Stomach (tissue), 9 donors: ENCODE results near the gene ERF. TPM values are rescaled to one million over a fixed set of nuclear protein-coding genes. Genes with fewer than 3 reads are reported as not detected.

ENCODE experiments used
- DNase-seq, 2 donors: peaks; one replicate each; pipeline versions ENCODE4 v3.0.0 to v3.0.0-alpha.2; 2013 to 2019
- H3K27ac ChIP-seq, 5 donors: fragments of 200-600 bp in 4 of 5; sonication (generic) in 4 of 5; one replicate each; pipeline ENCODE4 v1.5.1; 2013 to 2019; ENCODE audit warnings: mild to moderate bottlenecking in 1 of 5, moderate library complexity in 1 of 5
- H3K27me3 ChIP-seq, 3 donors: fragments of 200-600 bp; sonication (generic); one replicate each; pipeline ENCODE4 v1.5.1; 2017 to 2019; ENCODE audit warnings: mixed run types in 1 of 3
- H3K36me3 ChIP-seq, 4 donors: fragments of 200-600 bp; sonication (generic); 1 replicate in 3 of 4; 2 replicates in 1 of 4; pipeline ENCODE4 v1.5.1; 2016 to 2019
- H3K4me1 ChIP-seq, 4 donors: fragments of 200-600 bp; sonication (generic); one replicate each; pipeline ENCODE4 v1.5.1; 2016 to 2019
- H3K4me3 ChIP-seq, 4 donors: fragments of 200-600 bp; sonication (generic) in 3 of 4; one replicate each; pipeline ENCODE4 v1.5.1; 2016 to 2019; ENCODE audit warnings: mild to moderate bottlenecking in 1 of 4
- H3K9me3 ChIP-seq, 4 donors: fragments of 200-600 bp; sonication (generic); one replicate each; pipeline ENCODE4 v1.5.1; 2016 to 2019
- EP300 ChIP-seq: sonication (generic); formaldehyde crosslinking; IDR thresholded peaks from one replicate; pipeline ENCODE4 v1.6.1; 2017; ENCODE audit warnings: antibody characterized with exemption
- POLR2A ChIP-seq, 4 donors: fragments of 450-650 bp; IDR thresholded peaks; one replicate each; pipeline ENCODE4 v1.6.1; 2016; ENCODE audit warnings: antibody characterized with exemption in 4 of 4, control low read depth in 2 of 4, mild to moderate bottlenecking in 1 of 4, moderate library complexity in 1 of 4
- POLR2AphosphoS5 ChIP-seq, 3 donors: sonication (generic); formaldehyde crosslinking; IDR thresholded peaks; one replicate each; pipeline ENCODE4 v1.6.1; 2016; ENCODE audit warnings: antibody characterized with exemption in 3 of 3
- WGBS, 5 donors: extraction: QIAGEN DNeasy Blood & Tissue Kit in 3 of 5; methylation state at CpG; one replicate each; pipeline versions ENCODE4 v1.1.5 to v1.1.7; 2013 to 2018; 5-methylcytosine and 5-hydroxymethylcytosine counted together
- intact Hi-C: fragments of 100-400 bp; cut with DNase I; formaldehyde crosslinking; loops from one replicate; pipeline ENCODE4 v1.15.1; 2023; ENCODE audit warnings: low total_unique reads
- polyA plus RNA-seq, 3 donors: library from polyadenylated mRNA; stranded (reverse); fragments of 200-250 nt; gene quantifications; one replicate each; pipeline ENCODE4 v1.2.3, GENCODE V29; 2013
- total RNA-seq, 5 donors: library from RNA; depleted of rRNA; stranded (reverse); fragments of >200 nt; gene quantifications; one replicate each; pipeline versions ENCODE4 v1.1.0 to v1.2.3, GENCODE V29; 2014 to 2016
- TF ChIP-seq, protein P1 (sequence below), 7 experiments: fragments of 450-650 bp in 4 of 7; fragments of 200-600 bp in 3 of 7; sonication (generic) in 3 of 7; IDR thresholded peaks; one replicate each; pipeline ENCODE4 v1.5.1; 2016 to 2019; ENCODE audit warnings: antibody characterized with exemption in 7 of 7, control low read depth in 2 of 7, mild to moderate bottlenecking in 1 of 7
- donor health status: healthy with polysubstance abuse.
- donor health status: Bipolar disorder and iron deficiency.
- donor health status: healthy.

Gene ERF
- total and polyA plus RNA-seq, 8 donors: 11.6 to 118 (median 30.8) TPM

DNA sequence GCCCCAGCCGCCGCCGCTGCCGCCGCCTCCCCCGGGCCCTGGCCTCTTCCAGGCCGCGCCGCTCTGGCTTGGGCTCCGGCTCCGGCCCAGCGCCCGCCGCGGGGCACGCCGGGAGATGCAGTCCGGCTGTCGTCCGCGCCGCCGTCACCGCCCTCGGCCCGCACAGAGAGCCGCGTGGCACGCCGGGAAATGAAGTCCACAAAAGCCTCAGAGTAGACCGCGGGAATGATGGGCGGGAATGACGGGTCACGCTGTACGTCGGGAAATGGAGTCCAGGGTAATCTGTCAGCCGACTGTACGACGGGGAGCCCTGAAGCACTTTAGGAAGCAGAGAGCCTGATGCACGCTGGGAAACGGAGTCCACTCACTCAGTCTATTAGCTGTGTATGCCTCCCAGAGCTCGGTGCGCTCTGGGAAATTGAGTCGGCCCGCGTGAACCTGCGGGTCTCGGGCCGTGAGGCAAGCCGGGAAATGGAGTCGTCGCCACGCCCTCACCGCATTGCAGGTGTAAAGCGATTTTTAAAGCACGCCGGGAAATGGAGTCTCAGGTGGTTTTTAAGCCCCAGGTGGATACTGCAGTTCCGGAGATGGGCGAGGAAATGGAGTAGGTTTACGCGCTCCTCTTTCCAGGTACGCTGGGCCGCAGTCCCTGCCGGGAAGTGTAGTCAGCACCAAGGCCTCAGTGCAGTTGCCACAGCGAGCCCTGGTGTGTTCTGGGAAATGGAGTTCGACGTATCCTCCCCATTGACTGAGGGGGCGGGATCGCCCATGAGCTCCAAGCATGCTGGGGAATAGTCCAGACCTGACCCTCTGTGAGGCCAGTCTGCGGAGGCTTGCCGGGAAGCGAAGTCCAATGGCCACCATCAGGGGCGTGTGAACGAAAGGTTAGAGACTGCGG lies 12.2 kb downstream of the ERF start, which contains the start of gene GSK3A:
TSS of gene GSK3A (minus strand) at position 91 of the 898 bp plus-strand sequence. CDS start 137 bp downstream, outside the sequence.
- H3K9me3 ChIP-seq: no peaks in the 10 kb centered on the region
- H3K4me3 ChIP-seq: peak within 1 kb of the TSS; percentile 88 to 96 (median 92)
- peak within 1 kb of the TSS; percentile 88 to 97 (median 94) for H3K27ac ChIP-seq
- peaks cover 7 to 35% (median 16%) of the 10 kb centered on the region in 4 donors for H3K36me3 ChIP-seq
- TF ChIP-seq, protein P1, sequence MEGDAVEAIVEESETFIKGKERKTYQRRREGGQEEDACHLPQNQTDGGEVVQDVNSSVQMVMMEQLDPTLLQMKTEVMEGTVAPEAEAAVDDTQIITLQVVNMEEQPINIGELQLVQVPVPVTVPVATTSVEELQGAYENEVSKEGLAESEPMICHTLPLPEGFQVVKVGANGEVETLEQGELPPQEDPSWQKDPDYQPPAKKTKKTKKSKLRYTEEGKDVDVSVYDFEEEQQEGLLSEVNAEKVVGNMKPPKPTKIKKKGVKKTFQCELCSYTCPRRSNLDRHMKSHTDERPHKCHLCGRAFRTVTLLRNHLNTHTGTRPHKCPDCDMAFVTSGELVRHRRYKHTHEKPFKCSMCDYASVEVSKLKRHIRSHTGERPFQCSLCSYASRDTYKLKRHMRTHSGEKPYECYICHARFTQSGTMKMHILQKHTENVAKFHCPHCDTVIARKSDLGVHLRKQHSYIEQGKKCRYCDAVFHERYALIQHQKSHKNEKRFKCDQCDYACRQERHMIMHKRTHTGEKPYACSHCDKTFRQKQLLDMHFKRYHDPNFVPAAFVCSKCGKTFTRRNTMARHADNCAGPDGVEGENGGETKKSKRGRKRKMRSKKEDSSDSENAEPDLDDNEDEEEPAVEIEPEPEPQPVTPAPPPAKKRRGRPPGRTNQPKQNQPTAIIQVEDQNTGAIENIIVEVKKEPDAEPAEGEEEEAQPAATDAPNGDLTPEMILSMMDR (IDR thresholded peaks at IDR 0.05): no peak
- no peak for TF ChIP-seq EP300
- peak in 2 of 4 donors; percentile 57 to 76 for TF ChIP-seq POLR2A (IDR thresholded peaks at IDR 0.05)
- TF ChIP-seq POLR2AphosphoS5 (IDR thresholded peaks at IDR 0.05): peak; percentile 93 to 99 (median 98)
- DNase-seq: peak; percentile 98 to 99
- intact Hi-C loops: no loop called here
- 0% methylated on average over 44 to 76 of the region's 76 CpGs for WGBS, 5 donors
- no peaks in the 10 kb centered on the region for H3K27me3 ChIP-seq
- H3K4me1 ChIP-seq: peaks cover 31 to 73% (median 59%) of the 10 kb centered on the region in 4 donors

DNA sequence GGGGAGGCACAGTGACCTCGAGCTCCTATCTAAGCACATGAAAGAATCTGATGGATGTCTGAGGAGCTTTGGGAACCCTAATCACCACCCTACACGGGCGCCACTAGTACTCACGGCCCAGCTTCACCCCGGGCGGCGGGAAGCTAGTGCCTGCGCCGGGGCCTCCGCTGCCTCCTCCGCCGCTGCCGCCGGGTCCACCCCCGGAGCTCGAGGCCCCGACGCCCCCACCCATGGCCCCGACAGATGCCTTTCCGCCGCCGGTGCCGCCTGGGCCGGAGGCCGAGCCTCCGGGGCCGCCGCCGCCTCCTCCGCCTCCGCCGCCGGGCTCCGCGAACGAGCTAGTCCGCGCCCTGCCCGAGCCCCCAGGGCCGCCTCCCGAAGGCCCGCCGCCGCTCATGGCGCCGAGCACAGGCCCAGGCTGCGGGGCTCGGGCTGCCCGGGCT lies 12.8 kb downstream of the ERF start:
- peaks cover 31 to 68% (median 58%) of the 10 kb centered on the region in 4 donors for H3K4me1 ChIP-seq
- DNase-seq: no peak
- peaks cover 7 to 35% (median 21%) of the 10 kb centered on the region in 4 donors for H3K36me3 ChIP-seq
- peak overlapping the region; percentile 88 to 97 (median 94) for H3K27ac ChIP-seq
- TF ChIP-seq POLR2AphosphoS5 (IDR thresholded peaks at IDR 0.05): no peak
- TF ChIP-seq, protein P1 (IDR thresholded peaks at IDR 0.05): no peak
- no peak for TF ChIP-seq EP300
- TF ChIP-seq POLR2A (IDR thresholded peaks at IDR 0.05): no peak
- H3K4me3 ChIP-seq: peak overlapping the region; percentile 88 to 96 (median 92)
- 1% methylated on average over 14 to 49 of the region's 49 CpGs for WGBS, 5 donors
- intact Hi-C loops: no loop called here
- H3K27me3 ChIP-seq: no peaks in the 10 kb centered on the region
- no peaks in the 10 kb centered on the region for H3K9me3 ChIP-seq

DNA sequence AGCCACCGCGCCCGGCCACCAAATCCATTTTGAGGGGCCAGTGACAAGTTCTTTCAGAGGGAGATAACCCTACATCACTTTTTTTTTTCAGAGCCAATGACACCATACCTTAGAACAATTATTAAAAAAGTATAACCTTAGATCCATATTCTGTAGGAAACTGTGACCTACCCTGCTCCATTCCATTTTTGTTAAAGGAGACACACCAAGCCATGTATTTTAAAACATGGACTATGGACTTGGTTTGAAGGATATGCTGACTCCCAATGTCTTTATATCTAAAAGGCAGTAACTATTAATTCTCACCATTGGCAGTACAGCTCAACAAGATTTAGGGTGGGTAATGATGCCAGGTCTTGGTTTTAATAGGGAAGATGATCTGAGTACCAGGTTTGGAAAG lies 13.6 kb downstream of the ERF start:
- Histone ChIP-seq H3K27ac (peak overlapping the region in 3 of 5 donors; percentile 91 to 97 (median 94)), H3K27me3 (no peaks in the 10 kb centered on the region), H3K4me1 (peaks cover 28 to 60% (median 50%) of the 10 kb centered on the region in 4 donors), H3K4me3 (peak overlapping the region; percentile 88 to 96 (median 92)), H3K9me3 (no peaks in the 10 kb centered on the region), H3K36me3 (peaks cover 15 to 39% (median 29%) of the 10 kb centered on the region in 4 donors)
- no peak for DNase-seq
- WGBS, 5 donors: 97 to 100% (median 98%) methylated on average over 3 of the region's 3 CpGs
- TF ChIP-seq POLR2AphosphoS5 (IDR thresholded peaks at IDR 0.05) (no peak), EP300 (no peak), POLR2A (IDR thresholded peaks at IDR 0.05) (no peak)
- TF ChIP-seq, protein P1 (IDR thresholded peaks at IDR 0.05): no peak
- intact Hi-C loops: no loop called here

DNA sequence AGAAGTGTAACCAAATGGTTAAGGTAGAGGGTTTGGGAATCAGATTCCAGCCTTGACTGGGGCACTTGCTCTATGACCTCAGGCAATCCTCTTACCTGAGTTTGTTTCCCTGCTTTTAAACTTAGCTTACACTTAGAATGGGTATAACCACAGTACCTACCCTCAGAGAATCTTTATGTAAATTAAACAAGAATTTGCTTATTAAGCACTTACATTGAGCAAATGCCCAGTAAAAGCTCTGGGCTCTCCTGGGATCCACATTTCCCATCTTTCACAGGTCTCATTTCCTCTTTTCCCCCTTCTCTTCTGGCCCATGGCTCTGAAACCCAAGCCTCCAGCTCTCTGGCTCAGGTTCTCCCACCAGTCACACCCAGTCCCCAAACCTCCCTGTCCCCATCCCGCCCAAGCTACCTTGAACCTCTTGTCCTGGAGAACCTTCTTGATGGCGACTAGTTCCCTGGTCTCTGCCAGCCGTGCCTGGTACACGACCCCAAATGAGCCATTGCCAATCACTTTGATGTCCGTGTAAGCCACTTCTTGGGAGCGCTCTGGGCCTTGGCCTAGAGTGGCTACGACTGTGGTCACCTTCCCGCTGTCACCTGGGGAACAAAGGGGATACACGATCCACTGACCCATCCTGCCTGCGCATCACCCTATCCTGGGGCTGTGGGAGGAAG lies 15.2 kb downstream of the ERF start:
- H3K27me3 ChIP-seq: no peaks in the 10 kb centered on the region
- peaks cover 31 to 55% (median 45%) of the 10 kb centered on the region in 4 donors for H3K36me3 ChIP-seq
- intact Hi-C loops: loop anchor here (5.0 kb wide), 1 partner anchor 277 kb away; no protein-coding TSS in a partner anchor
- H3K4me1 ChIP-seq: peaks cover 19 to 47% (median 39%) of the 10 kb centered on the region in 4 donors
- WGBS, 5 donors: 88 to 93% (median 90%) methylated on average over 9 to 10 of the region's 10 CpGs
- no peak for DNase-seq
- TF ChIP-seq, protein P1 (IDR thresholded peaks at IDR 0.05): no peak
- TF ChIP-seq POLR2A (IDR thresholded peaks at IDR 0.05) (no peak), POLR2AphosphoS5 (IDR thresholded peaks at IDR 0.05) (no peak), EP300 (no peak)
- H3K4me3 ChIP-seq: no peak overlapping the region
- no peaks in the 10 kb centered on the region for H3K9me3 ChIP-seq
- no peak overlapping the region for H3K27ac ChIP-seq
